Lung (tissue), 12 donors: ENCODE results near the gene PRKCA. TPM values are rescaled to one million over a fixed set of nuclear protein-coding genes. Genes with fewer than 3 reads are reported as not detected.
"Not testable (repeated sequence)": the region's sequence is repeated elsewhere in the genome, so short reads cannot be mapped to it uniquely, and the experiment has no call there.

Experiments
- ATAC-seq: fragments of 200-7000 bp; cut with Tn5 transposase; one replicate; pipeline ENCODE4 v1.9.1; 2020; ENCODE audit warnings: moderate number of reproducible peaks; ENCODE audit not compliant: insufficient read depth, low FRiP score
- DNase-seq, 3 donors: peaks; one replicate each; pipeline ENCODE4 v3.0.0-alpha.2; 2013 to 2017
- H3K27ac ChIP-seq, 2 donors: one replicate each; pipeline ENCODE4 v1.5.1; 2013; ENCODE audit warnings: mild to moderate bottlenecking in 2 of 2, moderate library complexity in 2 of 2, control low read depth in 1 of 2, inconsistent platforms in 1 of 2, low read depth in 1 of 2, low read length in 1 of 2
- H3K27me3 ChIP-seq, 3 donors: one replicate each; pipeline ENCODE4 v1.5.1; 2013; ENCODE audit warnings: low read length in 2 of 3; ENCODE audit not compliant: control insufficient read depth in 3 of 3, insufficient read depth in 3 of 3
- H3K36me3 ChIP-seq, 4 donors: one replicate each; pipeline ENCODE4 v1.5.1; 2013; ENCODE audit warnings: low read length in 4 of 4, mild to moderate bottlenecking in 1 of 4, moderate library complexity in 1 of 4; ENCODE audit not compliant: control insufficient read depth in 4 of 4, insufficient read depth in 4 of 4
- H3K4me1 ChIP-seq, 5 donors: one replicate each; pipeline ENCODE4 v1.5.1; 2013; ENCODE audit warnings: low read length in 5 of 5, mild to moderate bottlenecking in 2 of 5, moderate library complexity in 1 of 5; ENCODE audit not compliant: control insufficient read depth in 5 of 5, insufficient read depth in 5 of 5
- H3K4me3 ChIP-seq: one replicate; pipeline ENCODE4 v1.5.1; 2013; ENCODE audit warnings: mild to moderate bottlenecking, control low read depth, moderate library complexity
- H3K9ac ChIP-seq, 2 donors: one replicate each; pipeline ENCODE4 v1.5.1; 2013; ENCODE audit warnings: low read length in 2 of 2, control low read depth in 1 of 2; ENCODE audit not compliant: insufficient read depth in 1 of 2
- H3K9me3 ChIP-seq, 4 donors: one replicate each; pipeline ENCODE4 v1.5.1; 2013; ENCODE audit warnings: low read length in 3 of 4, mild to moderate bottlenecking in 1 of 4, moderate library complexity in 1 of 4; ENCODE audit not compliant: control insufficient read depth in 4 of 4, insufficient read depth in 3 of 4
- WGBS, 2 donors: extraction: QIAGEN DNeasy Blood & Tissue Kit; methylation state at CpG; one replicate each; pipeline ENCODE4 v1.1.7; 2013; 5-methylcytosine and 5-hydroxymethylcytosine counted together
- polyA plus RNA-seq, 2 donors: library from polyadenylated mRNA; stranded (reverse); fragments of 200-250 nt; gene quantifications; one replicate each; pipeline ENCODE4 v1.2.1, GENCODE V29; 2013
- total RNA-seq, 2 donors: library from RNA; depleted of rRNA in 1 of 2; stranded (reverse); fragments of >200 nt in 1 of 2; gene quantifications; one replicate each; pipeline ENCODE4 v1.2.1, GENCODE V29; 2014 to 2021
- TF ChIP-seq, protein P1 (sequence below): IDR thresholded peaks from 2 replicates; pipeline ENCODE4 v1.5.1; 2012; ENCODE audit warnings: mild to moderate bottlenecking; ENCODE audit errors: control extremely low read depth, extremely low read depth
- donor health status: control.
- donor health status: control.
- donor health status: Bipolar disorder and iron deficiency.
- donor health status: healthy.
- donor health status: DM: yes; HTN: yes; CAD: no.

The PRKCA gene
- total and polyA plus RNA-seq, 4 donors, result 3.4 to 34.8 (median 13.8) TPM

DNA sequence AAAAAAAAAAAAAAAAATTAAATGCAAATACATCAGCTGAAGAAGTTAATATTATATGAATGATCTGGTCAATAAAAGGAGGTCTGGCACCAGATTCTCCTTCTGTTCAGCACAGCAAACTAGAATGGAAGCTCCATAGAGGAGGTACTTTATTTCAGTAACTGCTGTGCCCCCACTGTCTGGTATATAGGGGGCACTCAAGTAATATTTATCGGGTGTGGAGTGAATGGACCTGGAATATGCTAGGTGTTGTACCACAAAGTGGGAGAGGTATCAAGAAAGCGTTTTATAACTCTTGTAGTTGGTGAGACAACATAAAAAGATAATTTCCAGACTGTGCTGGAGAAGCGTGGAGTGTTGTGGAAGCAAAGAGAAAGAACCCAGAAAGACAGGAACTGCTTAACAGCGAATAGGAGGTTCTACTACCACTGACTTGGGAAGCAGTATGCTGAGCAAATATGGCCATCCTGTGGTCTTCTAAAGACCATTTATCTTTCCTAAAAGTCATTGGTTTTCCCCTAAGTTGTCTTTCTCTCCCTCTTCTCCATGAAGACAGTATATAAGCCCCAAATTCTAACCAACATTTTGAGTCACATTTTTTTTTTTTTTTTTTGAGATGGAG is 12.2 kb upstream of the PRKCA start:
- H3K9ac ChIP-seq, result no peak overlapping the region
- no peak for ATAC-seq
- no peaks in the 10 kb centered on the region for H3K27me3 ChIP-seq
- H3K9me3 ChIP-seq, result no peaks in the 10 kb centered on the region
- 76 to 81% methylated on average over 4 of the region's 4 CpGs for WGBS, 2 donors
- no peak overlapping the region for H3K4me3 ChIP-seq
- no peak for DNase-seq
- H3K27ac ChIP-seq, result no peak overlapping the region
- TF ChIP-seq, protein P1, sequence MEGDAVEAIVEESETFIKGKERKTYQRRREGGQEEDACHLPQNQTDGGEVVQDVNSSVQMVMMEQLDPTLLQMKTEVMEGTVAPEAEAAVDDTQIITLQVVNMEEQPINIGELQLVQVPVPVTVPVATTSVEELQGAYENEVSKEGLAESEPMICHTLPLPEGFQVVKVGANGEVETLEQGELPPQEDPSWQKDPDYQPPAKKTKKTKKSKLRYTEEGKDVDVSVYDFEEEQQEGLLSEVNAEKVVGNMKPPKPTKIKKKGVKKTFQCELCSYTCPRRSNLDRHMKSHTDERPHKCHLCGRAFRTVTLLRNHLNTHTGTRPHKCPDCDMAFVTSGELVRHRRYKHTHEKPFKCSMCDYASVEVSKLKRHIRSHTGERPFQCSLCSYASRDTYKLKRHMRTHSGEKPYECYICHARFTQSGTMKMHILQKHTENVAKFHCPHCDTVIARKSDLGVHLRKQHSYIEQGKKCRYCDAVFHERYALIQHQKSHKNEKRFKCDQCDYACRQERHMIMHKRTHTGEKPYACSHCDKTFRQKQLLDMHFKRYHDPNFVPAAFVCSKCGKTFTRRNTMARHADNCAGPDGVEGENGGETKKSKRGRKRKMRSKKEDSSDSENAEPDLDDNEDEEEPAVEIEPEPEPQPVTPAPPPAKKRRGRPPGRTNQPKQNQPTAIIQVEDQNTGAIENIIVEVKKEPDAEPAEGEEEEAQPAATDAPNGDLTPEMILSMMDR, result no peak
- H3K36me3 ChIP-seq, result no peaks in the 10 kb centered on the region
- peaks cover 0 to under 1% (median 0%) of the 10 kb centered on the region in 5 donors for H3K4me1 ChIP-seq

GRCh38 chr17:66292353-66292752 is 10.1 kb upstream of the PRKCA start:
- TF ChIP-seq, protein P1, result no peak
- no peak overlapping the region for H3K9ac ChIP-seq
- no peak overlapping the region for H3K4me3 ChIP-seq
- no peaks in the 10 kb centered on the region for H3K9me3 ChIP-seq
- WGBS, 2 donors, result 79 to 97% methylated on average over 3 of the region's 3 CpGs
- DNase-seq, result no peak
- H3K27me3 ChIP-seq, result no peaks in the 10 kb centered on the region
- no peak overlapping the region for H3K27ac ChIP-seq
- no peak for ATAC-seq
- H3K36me3 ChIP-seq, result no peaks in the 10 kb centered on the region
- peaks cover 0 to 2% (median 0%) of the 10 kb centered on the region in 5 donors for H3K4me1 ChIP-seq

- Histone ChIP-seq H3K36me3 (no peaks in the 10 kb centered on the region), H3K4me3 (no peak overlapping the region), H3K9ac (no peak overlapping the region), H3K9me3 (no peaks in the 10 kb centered on the region), H3K27me3 (no peaks in the 10 kb centered on the region), H3K27ac (no peak overlapping the region), H3K4me1 (peaks cover 0 to 2% (median 0%) of the 10 kb centered on the region in 5 donors)
- DNase-seq (no peak), ATAC-seq (no peak)
- 89 to 93% methylated on average over 6 of the region's 6 CpGs for WGBS, 2 donors
- TF ChIP-seq, protein P1, result no peak
Measured at GRCh38 chr17:66296289-66296725, 6.1 kb upstream of the PRKCA start.

- H3K9me3 ChIP-seq, H3K27ac ChIP-seq, H3K27me3 ChIP-seq, H3K4me3 ChIP-seq, H3K36me3 ChIP-seq, DNase-seq, H3K4me1 ChIP-seq, H3K9ac ChIP-seq, ATAC-seq: not testable (repeated sequence)
- 94 to 97% methylated on average over 9 of the region's 9 CpGs for WGBS, 2 donors
Measured at GRCh38 chr17:66297443-66297842, 5.0 kb upstream of the PRKCA start.
